SHP77 (cell line): ENCODE measurements around the gene ANKS6.

Experiments
- DNase-seq, 2 experiments: peaks; one replicate each; lab custom pipeline; 2025; lab: John Stamatoyannopoulos, UW

The ANKS6 gene

DNA sequence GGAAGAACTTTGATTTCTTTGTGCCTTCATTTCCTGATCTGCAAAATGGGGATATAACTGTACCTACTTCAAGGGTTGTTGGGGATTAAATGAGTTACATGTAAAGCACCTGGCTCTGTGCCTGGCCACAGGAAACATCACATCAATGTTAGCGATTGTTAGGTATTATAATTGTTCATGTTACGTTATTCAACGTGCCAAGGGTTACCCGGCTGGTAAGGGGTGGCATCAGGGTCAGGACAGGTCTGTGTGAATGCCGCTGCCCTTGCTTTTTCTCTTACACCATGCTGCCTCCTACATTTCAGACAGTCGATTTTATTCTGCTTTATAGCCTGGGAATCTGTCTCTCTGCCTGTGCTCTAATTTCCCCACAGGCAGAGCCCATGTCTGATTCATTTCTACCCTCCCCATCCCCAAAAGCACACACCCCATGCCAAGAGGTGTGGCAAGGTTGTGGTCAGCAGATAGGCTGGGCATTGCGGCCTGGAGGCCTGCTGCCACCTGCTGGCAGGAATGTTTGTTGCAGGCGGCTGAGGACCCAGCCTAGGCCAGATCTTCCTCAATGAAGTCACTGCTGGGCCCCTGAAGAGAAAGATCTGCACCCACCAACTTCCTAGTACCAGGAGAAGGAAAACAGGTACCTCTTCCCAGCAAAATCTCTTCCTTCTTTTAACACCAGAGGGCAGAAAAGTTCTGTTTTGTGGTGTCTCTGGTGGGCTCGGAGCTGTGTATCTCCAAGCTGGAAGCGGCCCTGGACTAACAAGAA, 5.3 kb downstream of the ANKS6 start:
- peak; percentile 25 to 44 for DNase-seq

DNA sequence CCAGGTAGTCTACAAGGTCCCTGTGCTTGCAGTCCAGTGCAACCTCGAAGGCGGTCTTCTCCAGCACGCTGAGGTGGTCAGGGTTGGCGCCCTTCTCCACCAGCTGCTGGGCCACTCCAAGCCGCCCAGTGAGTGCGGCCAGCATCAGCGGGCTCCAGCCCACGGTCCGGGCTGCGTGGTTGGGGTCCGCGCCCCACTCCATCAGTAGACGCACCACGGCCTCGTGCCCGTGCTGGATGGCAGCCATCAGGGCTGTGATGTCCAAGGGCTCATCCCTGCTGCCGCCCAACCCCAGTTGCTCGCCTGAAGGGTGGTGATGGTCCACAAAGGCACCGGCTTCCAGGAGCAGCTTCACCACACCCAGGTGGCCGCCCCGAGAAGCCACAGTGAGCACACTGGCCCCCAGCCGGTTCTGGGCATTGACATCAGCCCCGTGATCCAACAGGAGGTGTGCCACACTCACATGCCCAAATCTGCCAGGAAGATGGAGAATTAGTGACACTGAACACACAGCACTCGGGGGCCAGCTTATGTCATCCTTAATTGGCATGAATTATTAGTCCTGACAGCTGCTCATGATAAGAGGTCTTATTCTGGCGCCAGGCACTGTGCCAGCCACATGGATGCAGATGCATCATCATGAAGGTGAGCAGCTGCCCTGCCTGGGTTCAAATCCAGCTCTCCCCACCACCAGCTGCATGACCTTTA, 6.1 kb downstream of the ANKS6 start:
- peak; percentile 43 to 69 for DNase-seq

DNA sequence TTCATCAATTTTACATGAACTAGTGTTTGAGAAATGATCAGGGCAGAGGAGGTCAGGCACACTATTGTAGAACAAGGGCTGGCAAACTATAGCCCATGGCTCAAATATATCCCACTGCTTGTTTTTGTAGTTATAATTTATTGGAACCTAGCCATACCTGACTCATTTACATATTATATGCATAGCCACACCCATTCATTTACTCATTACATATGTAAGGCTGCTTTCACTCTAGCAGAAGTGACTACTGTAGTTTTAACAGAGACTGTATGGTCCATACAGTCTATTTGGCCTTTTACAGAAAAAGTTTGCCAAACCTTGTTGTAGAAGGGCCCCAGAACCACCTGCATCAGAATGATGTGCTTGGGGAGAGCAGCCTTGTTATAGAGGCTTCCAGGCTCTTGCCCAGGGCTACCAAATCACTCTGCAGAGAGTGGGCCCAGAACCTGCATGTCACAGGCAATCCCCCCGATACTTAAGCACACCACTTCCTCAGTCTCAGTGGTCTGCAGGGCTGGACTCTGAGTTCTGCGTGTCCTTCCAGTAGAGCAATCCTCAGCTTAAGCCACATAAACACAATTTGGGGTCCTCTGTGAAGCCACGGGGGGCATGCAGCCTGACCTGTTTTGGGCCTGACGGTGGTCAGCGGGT, 6.7 kb downstream of the ANKS6 start:
- DNase-seq, result no peak

DNA sequence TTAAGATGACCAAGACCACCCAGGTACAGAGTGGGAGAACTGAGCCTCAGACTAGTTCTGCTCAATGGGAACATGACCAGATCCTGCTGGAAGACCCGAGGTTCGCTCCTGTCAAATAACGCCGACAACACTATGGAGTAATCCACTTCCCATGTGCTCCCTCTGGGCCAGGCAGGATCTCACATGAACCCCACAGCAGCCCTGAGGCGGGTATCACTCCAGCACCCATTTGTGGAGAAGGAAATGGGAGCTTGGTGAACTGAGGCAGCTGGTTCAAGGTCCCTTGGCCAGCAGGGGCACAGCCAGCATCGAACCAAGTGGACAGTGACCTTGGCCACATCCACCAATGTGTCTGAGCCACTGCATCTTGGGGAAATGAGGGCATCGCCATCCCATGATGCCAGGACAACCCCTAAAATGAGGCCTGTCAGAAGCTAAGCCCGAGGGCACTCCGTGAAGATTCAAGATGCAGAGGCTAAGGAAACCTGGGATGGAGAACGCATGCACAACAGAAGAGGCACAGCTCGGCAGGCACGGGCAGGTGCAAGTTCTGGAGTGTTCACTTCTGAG, 8.5 kb downstream of the ANKS6 start:
- DNase-seq, result no peak

- DNase-seq, result no peak
Measured at GRCh38 chr9:98786750-98787510, 9.4 kb downstream of the ANKS6 start.

DNA sequence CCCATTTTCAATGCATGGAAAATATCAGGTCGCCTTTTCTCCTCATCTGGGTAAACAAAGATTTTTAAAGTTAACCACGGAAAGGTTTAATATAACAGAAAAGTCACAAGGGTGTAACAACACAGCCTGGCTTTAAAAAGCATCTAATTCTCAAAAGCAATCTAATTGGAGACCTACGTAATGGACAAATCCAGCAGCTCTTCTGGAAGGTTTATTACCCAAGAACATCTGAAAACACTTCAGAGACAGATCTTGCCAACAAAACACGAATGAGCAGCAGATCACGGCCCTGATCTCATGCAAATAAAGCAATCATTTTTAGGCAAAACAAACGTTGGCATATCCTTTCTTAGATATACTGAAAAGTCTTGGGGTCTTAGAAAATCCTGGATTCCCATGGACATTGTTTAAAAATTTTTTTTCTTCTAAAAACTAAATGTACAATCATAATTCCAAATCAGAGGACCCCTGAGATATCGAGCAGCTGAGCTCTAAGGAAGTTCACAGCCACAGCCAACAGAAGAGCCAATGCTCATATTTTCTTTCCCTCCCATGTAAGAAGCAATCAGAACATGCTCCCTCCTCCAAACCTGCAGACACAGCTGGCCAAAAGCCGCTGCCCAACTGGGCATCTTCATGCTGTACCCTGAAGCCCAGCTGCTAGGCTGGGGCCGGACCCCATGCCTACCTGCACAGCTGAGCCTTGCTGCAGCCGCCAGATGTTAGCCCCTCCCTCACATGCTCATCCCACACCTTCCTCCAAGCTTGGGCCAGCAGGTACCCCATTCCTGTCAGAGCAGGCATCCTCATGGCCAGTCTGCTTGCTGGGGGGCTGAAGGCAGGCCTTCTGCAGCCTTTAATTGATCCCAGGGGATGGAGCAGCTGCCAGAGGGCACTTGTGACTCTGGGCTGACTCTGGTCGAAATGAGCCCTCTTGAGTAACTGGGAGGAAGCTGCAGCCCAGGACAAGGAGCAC, 11.2 kb downstream of the ANKS6 start:
- no peak for DNase-seq

- peak; percentile 27 to 58 for DNase-seq
Measured at GRCh38 chr9:98783518-98784226, 12.7 kb downstream of the ANKS6 start.

DNA sequence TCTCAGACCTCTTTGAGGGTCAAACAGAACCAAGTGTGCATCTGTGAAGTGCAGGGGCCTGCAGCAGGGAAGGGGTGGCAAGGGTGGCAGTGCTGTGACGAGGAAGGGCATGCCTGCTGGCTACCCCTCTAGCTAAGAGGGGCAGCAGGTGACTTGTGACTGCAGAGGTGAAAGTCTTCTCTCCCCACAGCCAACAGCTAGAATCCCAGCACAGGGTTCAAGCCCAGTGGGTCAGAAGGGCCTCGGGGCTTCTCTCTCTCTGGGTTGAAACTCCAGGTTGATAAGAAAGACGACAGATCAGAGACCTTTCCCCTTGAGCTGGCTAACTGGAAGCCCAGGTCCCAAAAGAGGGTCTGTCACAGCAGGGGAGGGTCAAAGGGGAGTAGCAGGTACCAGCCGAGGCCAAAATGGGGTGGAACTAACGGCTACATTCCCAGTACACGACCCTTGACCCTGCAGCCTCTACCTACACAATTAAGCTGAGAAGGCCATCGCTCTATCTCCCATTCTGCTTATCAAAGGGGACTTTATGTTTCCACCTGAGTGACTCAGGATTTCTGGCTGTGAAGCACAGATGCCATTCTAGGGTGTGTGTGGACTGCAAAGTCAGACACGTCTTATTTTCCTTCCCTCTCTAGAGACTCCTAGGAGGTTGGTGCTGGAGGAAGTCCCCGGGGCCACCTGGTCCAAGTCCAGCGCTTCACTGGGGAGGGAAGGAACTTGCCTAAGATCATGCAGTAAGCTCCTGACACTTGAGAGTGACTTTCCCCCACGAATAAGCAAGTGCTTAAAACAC, 14.6 kb downstream of the ANKS6 start:
- no peak for DNase-seq

- DNase-seq, result peak in 1 of 2 experiments; percentile 4
Measured at GRCh38 chr9:98780059-98780749, 16.2 kb downstream of the ANKS6 start.

- DNase-seq, result no peak
Measured at GRCh38 chr9:98778711-98779530, 17.4 kb downstream of the ANKS6 start.

DNA sequence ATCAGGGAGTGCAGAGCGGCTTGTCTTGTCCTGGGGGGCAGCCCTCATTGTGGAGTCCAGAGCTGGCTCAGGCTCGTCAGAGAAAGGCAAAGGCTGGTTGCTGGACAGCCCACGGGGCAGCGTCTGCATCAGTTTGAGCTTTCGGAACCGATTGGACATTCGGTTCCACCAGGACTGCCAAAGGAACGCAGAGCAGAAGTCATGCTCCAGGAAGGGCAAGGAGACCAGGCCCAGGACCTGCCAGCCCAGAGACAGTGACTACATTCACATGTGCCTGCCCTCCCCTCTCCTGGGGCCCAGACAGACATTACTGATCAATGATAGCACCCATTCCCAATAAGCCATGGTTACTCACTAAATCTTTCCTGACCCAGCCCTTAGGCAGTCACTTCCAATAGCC, 18.1 kb downstream of the ANKS6 start:
- DNase-seq, result no peak

DNA sequence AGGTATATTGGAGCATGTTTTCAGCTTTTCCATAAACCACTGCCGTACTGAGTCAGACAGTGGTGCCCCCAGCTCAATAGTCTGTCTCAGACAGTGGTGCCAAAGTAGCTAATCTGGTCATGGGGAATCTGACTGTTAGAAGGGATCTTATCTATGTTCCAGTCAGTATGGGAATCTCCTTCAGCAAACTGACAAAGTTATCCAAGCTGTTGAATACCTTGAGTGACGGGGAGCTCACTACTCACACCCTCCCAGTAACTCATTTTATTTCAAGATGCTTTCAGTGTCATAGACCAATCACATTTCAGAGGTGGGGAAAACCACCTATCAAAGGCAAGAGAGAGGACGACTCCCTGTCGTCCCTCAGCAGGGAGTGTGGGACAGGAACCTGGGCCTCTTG, 18.7 kb downstream of the ANKS6 start:
- no peak for DNase-seq

DNA sequence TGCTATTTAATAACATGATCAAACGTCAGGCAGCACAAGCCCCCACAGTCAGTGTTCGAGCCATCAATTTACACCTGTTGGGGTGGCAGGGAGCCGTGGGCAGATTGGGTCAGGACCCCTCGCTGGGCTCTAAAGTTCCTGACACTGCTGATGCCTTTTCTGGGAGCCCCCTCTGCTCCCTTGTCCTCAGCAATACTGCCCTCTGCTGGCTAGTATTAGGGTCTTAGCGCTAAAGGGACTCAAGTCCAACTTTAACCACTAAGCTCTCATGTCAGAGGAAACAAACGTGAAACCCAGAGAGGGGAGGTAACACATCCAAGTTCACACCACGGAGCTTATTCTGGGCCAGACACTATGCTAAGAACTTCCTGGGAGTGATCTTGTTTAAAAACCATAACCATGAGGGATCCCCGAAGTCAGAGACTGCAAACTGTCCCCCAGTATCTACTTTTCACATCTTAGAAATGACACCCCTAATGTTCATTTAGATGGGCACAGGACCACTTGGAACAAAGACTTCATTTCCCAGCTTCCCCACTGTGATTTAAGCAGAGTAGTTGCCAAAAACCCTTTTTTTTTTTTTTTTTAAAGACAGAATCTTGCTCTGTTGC, 20.4 kb downstream of the ANKS6 start:
- DNase-seq, result peak; percentile 59 to 64

DNA sequence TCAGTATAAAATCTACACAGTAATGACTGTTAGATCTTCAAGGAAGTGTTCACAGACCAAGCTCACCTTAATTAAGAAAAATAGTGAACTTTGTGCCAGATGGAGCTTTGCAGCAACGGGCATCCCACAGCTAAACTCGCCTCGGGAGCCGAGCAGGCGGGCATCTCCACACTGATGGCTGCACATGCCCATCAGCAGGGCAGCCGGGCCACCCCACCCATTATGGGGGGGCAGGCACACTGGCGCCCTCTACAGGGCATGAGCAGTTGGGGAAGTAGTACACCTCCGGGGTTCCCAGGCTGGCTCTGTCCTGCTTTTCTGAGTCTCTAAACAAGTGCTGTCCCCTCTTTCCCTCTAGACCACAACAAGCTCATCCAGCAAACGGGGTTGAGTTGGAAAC, 21.6 kb downstream of the ANKS6 start:
- DNase-seq, result no peak

- no peak for DNase-seq
Measured at GRCh38 chr9:98773721-98774120, 22.6 kb downstream of the ANKS6 start.

DNA sequence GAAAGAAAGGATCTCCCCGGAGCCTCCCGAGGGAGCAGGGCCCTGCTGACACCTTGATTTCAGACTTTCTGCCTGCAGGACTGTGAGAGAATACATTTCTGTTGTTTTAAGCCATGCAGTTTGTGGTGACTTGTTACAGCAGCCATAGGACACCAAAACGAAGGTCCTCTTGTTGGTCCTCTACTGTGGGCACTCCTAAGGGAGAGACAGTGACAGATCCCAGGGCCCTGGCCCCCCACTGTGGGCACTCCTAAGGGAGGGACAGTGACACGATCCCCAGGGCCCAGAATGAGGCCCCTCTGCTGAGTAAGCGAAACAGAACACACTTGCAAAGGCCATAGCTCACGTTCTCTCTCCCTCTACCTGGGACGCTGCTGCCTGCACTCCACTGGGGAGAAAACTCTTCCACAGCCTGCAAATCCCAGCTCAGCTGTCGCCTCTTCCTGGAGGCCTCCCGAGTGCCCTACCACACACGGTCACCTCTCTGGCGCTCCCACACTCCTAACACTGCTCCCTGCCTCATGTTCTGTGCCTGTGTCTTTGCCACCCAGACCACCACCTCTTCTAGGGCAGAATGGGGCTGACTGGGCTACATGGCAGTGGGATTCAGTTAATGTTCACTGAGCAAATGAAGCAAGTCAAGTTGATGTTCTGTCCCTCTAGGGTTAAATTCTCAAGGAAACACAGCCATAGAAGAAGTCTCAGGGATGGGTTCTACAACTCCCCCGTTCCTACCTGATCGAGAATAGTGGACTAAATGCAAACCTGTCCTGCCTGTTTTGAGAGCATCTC, 23.8 kb downstream of the ANKS6 start:
- no peak for DNase-seq
